Stimulated activated CD8-positive, alpha-beta memory T cell treated with anti-CD3 and anti-CD28 coated beads, Interleukin-12 subunit alpha, Interleukin-12 subunit beta, amount 100 ng/mL, for 24 hours (primary cell): ENCODE results near the gene GMNC.
"Not testable (repeated sequence)": the region's sequence is repeated elsewhere in the genome, so short reads cannot be mapped to it uniquely, and the experiment has no call there.

Experiments used
- DNase-seq: peaks from one replicate; pipeline ENCODE4 v3.0.0-alpha.2; 2020; ENCODE audit errors: extremely low read depth

Gene GMNC, protein sequence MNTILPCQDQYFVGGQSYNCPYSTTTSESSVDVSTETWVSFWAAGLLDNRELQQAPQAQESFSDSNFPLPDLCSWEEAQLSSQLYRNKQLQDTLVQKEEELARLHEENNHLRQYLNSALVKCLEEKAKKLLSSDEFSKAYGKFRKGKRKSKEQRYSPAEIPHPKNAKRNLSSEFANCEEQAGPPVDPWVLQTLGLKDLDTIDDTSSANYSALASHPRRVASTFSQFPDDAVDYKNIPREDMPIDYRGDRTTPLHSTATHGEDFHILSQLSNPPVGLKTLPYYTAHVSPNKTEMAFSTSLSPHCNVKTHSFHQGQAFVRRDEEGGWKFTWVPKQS

DNA sequence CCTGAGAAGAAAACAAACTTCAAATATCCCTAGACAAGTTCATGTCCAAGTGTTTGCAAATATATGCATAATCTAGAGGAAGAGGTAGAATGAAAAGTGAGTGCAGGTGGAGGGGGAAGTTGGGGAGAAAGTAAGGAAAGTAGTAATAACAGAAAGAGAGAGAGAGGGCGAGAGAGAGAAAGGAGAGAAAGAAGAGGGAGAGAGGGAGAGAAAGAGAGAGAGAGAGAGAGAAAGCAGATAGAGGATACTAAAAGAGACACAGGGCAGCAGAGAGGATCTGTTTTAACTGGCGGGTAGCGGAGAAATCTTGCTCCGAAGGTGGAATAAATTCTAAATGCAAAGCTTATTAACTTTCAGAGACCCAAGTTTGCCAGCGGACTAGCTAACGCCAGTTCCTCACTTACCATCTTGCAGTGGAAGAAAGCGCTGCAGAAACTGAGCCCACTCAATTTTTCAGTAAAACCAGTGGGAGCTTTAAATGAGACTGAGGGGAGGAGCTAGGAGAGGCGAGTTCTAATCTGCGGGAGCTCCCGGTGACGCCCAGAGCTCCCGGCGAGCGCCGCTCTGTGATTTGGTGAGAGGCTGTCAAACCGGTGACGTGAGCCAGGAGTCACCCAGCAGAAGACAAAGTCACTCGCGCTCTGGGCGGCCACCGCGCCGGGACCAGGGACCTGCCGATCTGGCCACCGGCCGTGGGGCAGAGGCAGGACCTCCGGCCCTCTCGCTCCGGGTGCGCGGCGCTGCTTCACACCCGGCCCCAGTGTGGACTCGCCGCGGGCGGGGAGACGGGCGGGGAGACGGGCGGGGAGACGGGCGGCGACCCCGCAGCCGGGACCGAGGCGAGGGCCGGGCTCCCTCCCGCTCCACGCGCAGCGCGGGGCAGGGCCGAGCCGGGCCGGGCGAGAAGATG is at the start of gene GMNC:
TSS of gene GMNC (minus strand) at position 486 of the 910 bp plus-strand sequence. CDS start at position 407, 79 bp downstream.
- DNase-seq = no peak

DNA sequence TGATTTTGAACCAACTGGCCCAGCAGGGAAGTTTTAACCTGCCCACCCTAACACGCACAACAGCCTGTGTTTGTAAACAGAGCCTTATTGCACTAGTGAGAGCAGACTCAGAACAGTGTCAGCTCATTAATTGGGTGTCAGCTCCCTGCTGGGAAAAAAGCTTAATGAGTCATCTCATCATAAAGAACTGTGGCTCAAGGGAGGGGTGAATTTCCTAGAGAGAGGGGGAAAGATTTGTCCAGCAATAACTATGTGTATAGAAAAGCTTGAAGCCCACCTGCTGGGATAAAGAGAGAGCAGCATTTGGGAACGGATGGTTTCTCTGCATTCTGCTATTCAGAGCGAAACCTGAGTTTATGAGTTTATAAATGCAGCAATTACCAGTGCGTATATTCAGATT is 48.9 kb upstream of the GMNC start:
- no peak for DNase-seq

DNA sequence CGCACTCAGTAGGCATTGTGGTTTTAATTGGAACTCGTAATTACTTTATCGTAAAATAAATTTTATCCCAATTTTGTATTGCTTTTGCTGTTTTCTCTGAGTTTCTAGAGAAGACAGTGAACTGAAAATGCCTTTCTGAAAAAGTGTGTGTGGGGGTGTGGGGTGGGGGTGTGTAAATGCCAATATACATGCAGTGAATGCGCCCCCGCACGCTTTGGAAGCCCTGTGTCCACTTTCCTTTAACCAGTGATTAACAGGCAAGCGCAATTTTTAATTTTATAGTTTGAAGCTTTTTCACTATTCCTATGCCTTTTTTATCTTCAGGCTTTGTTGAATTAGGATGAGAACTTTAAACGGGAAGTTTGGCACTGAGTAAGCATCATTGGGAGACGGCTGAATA is 47.4 kb upstream of the GMNC start:
- no peak for DNase-seq

DNA sequence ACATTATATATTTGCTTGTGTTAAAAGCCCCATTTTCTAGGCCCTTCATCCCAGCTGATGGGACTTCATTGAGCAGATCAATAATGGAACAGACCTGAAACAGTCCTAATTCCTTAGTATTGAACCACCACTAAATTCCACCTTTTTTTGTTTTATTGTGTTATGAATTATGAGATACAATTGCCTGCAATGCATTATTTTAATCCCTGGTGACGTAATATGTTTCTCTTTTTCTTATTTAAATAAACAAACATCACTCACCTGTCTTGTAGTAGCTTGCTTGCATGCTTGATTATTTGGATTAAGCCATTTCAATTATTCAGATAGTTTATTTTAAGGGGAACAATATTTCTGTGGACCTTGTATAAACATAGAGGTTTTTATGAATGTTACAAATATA is 40.7 kb upstream of the GMNC start:
- no peak for DNase-seq

DNA sequence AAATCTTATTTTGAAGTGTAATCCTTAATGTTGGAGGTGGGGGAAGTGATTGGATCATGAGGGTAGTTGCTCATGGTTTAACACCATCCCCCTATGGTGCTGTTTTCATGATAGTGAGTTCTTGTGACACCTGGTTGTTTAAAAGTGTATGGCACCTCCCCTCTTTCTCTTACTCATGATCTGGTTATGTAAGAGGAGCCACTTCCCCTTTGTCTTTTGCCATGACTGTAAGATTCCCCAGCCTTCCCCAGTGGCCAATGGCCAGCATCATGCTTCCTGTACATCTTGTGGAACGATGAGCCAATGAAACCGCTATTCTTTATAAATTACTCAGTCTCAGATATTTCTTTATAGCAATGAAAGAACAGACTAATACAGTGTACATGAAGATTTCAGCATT is 39.8 kb upstream of the GMNC start:
- no peak for DNase-seq

DNA sequence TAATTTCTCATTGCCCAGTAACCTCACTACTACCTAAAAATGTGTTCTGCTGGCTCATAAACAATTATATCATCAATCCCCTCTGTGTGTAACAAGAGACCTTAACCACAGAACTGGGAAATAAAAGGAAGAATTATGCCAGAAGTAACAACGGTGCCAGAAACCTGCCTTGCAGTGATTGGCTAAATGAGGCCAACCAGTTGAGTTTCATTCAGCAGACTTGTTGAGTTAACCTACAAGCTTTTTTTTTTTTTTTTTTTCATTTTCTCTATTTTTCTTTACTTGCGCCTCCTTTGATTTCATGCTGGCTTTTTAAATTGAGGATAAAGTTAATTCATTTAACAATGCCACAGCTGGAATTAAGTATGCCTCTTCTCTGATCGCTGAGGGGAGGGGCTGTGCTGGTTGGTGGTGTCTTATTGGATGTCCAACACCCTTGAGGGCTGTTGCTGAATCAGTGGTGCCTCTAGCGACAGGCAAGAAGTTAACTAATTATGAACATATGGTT is 30.0 kb upstream of the GMNC start:
- DNase-seq = no peak

DNA sequence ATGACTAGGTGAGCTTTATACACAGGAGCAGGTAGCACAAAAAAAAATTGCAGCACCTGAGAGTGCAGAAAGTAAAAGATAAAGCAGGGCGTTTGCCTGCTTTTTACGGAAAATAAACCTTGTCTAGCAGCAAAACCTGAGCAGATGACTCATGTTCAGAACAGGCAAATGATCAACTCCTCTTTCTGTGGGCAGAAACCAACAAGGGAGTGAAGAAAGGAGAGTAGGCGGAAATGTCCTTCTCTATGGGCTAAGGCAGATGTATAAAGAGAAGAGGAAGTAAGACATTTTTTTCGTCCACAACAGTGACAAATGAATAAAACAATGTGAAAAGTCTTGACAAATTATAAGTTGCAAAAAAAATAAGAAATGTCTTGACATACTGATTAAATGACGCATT is 24.5 kb upstream of the GMNC start:
- no peak for DNase-seq

DNA sequence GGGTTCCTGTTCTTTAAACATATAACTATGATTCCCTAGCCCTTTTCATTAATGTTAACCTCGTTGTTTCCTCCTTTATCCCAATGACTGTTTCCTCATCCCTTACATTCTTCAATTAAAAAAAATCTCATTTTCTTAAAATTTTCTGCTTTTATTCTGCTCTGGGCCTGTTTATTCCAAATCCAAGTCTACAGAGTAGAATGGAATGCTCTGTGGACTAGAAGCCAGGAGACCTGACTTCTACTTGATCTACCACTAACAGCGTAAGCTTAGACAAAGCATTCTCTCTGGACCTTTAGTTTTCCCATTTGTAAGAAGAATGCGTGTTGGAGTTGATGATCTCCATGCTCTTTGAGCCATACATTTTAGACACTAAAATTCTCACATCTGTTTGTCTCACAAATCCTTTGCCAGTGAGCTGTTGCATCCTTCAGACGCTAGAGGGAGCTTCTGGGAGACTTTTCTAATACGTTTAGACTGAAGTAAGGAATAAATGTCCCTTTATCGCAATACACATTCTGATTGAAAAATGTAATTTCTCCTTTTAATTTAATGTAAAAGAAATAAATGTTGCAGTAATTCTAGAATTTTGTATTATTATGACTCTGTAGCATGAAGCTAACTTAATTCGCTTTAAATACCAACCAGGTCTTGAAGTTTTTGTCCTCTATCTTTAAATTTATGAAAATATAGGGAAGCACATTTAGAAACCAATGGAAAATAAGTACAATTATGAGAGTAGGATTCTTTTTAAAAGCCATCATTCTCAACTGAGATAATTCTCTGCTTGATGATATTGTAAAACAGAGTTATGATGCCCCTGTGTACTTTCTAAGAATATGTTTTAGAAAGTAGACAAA is 21.7 kb upstream of the GMNC start:
- DNase-seq = no peak

DNA sequence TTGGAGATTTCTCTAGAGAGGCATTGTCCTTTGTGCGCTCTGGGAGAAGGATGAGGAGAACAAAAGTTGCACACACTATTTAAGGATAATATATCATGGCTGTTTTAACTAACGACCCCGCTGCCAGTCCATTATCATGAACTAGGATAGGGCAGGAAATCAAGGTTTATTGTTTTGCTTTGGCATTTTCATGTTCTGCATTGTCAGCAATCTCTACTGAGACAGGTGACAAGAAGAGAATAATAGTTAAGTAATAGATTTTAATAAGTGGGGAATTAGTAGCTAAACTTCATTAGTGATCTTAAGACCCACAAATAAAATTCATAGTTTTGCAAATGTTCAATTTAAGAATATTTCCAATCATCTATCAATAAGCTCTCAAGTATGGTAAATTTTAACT is 20.6 kb upstream of the GMNC start:
- DNase-seq = no peak

DNA sequence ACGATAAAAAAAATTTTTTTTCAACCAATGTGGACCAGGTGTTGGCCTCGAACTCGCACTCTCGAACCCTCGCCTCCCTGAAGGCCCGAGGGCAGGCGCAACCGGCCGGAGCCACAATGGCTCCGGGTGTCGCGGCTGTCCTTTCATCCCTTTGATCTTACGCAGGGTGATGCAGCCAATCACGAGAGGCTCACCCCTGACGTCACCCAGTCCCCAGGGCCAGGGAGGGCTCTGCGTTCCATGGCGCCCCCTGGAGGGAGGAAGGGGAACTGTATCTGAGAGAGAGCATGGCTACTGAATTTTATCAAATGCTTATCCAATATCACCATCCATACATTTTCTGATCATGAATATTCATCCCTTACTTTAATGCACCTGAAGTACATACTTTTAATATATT is 15.4 kb upstream of the GMNC start:
- DNase-seq = no peak

DNA sequence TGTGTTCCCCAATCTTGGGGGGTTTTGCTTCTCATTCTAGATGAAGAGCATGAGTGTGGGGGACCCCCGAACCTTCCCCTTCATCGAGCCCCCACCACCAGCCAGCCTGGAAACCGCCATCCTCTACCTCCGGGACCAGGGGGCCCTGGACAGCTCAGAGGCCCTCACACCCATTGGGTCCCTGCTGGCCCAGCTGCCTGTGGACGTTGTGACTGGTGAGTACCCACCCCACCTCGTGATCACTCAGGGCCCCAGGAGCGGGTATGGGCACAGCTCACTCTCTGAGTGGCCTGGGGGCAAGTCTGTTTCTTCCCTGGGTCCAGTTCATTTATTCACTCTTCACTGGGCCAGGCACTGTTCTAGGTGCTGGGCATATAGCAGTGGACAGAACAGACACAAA is 13.9 kb upstream of the GMNC start:
- not testable (repeated sequence) for DNase-seq

DNA sequence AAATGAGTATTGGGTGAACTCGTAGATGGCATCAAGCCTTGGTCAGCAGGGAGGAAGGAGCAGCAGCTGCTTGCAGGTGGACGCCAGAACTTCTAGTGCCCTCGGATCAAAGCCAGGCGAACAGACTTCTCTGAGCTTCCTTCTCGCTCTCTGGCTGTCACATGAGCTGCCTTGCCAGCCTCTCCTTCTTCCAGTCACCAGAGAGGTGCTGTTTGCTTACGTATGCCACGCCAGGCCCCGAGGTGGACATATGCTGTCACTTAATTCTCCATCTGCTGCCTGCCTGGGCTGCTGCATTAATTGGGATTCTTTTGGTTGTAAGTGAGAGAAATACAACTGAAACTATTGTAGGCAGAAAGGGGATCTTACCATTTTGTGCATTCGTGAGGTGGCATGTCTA is 12.6 kb upstream of the GMNC start:
- not testable (repeated sequence) for DNase-seq

DNA sequence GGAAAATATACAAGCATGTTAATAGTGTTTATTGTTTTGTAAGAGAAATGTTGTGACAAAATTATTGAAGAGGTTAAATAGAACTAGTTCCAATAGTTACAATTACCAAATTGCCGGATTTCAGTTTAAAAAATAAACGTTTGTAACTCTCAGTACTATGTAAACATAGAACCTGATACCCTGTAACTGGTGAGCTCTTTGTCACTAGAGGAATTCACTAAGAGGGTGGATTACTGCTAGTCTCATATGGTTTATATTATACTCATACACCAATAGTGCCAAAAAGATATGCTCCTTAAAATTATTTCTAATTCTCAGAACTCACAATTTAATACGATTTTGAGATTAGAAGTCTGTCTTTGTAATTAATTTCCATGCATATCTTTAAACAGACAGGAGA is 7.6 kb upstream of the GMNC start:
- DNase-seq = no peak

DNA sequence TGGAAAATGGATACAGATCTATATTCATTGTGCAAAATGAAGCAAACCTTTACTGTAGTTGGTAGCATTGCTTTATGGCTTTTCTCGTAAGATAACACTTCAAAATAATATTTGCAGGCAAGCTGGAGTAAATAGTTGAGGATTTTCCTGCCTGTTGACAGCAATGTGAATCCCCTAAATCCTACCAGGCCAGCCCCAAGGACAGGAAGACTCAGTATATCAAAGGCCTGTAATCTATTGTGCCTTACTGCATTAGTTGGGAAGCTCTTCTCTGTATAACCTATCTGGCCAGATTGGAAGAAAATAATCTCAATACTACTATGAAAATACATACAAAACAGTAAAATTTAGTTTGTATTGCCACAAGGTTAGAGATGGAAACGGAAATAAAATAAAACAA is 4.6 kb upstream of the GMNC start:
- no peak for DNase-seq

DNA sequence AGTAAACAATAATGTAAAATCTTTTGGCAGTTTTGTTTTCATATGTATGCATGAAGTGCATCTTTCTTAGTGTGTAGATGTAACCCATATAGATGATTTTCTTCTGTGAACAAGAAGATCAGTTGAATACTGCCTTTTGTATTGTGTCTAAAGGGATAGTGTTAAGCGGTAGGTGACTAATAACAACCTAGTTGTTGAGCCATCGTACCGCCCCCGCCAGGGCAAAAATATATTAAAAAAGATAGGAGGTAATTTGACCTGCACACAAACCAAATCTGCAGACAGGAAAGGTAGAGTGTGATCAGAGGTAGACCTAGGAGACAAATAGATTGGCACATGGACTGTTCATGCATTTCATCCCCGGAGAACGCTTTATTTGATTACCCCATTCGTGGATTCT is 3.3 kb upstream of the GMNC start:
- DNase-seq = no peak

DNA sequence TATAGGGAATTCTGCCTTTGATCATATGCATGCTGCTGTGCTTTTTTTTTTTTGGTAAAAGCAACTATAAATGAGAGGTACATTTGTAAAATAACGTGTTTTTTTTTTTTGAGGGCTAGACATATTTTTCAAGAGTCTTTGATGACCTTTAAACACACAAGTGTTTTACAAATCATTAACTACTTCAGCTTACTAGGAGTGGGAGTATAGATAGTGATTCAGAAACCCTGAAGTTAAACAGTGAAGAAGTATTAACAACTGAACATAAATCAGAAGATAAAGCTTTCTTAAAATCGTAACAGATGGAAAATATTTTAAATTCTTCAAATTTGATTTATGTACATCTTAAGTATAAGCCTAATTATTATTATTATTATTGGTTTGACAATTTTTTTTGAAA is 2.9 kb upstream of the GMNC start:
- DNase-seq = no peak

DNA sequence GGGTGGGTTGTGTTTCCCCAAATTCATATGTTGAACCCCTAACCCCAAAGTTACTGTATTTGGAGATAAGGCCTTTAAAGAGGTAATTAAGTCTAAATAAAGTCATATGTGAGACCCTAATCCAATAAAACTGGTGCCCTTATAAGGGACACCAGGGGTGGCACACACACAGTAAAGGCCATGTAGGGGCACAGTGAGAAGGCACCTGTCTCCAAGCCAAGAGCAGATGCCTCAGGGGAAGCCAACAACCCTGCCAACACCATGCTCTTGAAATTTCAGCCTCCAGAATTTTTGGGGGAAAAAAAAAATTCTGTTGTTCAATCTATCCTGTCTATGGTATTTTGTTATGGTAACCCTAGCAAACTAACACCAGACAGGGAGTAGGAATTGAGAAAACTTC is 1.5 kb upstream of the GMNC start:
- no peak for DNase-seq

DNA sequence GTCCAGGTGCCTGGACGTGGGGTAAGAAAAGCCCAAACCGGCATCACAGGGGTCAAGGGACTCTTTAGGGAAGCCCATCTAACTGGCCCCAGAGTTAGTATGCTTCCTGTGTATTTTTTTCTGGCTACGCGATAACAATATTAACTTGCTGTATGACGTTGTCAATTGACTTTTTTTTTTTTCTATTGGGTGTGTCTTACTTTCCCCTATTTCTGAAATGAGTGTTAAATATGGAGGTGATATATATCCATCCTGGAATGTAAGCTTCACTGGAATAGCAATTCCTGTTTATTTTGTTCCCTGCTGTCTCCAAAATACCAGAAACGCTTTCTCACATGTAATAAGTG is 598 bp upstream of the GMNC start:
- DNase-seq = no peak

DNA sequence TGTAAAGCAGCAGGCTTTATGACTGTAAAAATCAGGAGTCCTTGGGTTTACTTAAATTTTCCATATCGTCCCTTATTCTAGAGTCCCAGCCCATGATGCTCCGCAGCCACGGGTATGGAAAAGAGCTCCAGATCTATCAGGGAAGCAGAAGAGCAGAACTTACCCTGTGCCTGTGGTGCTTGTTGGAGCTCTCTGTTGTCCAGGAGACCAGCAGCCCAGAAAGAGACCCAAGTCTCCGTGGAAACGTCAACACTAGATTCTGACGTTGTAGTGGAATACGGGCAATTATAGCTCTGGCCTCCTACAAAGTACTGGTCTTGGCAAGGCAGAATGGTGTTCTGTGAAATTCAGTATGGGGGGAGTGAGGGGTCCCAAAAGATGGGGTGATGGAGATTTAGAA is 2.0 kb downstream of the GMNC start:
- no peak for DNase-seq

DNA sequence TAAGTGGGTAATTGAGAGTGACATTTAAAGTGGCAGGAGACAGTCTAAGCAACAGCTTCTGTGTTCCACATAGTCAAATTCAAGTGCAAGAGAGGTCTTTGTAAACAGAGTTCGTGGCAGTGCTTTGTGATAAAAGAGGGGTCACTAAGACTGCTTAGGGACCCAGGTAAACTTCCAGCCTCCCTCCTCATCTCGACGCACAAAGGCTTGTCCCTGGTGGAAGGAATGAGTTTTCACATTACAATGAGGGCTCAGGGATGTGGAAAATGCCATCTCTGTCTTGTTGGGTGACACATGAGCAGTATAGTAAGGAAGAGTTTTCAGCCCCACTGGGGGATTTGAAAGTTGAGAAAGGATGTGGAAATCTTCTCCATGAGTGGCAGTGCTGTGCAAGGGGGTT is 7.3 kb downstream of the GMNC start:
- DNase-seq = no peak

DNA sequence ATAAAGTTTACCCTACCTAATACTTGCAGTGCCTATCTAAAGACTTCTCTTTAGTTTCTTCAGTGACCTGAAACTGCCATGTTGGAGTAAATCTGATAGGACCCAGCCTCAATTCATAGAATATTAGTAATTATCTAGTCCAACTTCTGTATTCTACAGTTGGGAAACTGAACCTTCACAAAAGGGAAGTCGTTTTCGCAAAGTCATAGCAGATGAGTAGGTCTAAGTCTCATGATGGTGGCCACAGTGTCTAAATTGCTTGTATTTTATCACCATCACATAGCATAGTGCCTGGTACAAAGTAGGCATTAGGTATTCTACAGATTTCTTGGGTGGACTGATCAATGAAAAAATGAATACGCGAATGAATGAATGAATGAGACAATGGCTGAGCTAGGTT is 8.4 kb downstream of the GMNC start:
- no peak for DNase-seq

DNA sequence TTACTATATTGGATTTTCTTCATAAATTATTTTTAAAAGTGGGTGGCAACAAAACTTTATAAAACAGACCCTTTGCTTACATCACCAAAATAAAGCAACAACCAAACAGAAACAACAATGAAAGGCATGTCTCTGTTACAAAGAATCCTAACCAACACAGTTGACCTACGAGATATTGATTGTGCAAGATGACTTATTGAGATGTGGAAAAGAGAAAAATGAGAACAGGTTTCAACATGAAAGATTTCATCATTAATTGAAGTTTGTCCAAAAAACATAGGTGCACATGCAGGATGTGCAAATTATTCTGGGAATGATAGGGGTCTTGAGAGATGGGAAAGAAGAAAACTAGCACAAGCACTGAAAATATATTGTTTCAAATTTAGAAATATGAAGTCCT is 9.0 kb downstream of the GMNC start:
- DNase-seq = no peak
